Activated CD8-positive, alpha-beta memory T cell treated with anti-CD3 and anti-CD28 coated beads, Interleukin-2, amount 50 U/mL, for 1 hour (primary cell): ENCODE measurements around the gene C4orf50.

Source experiments
- DNase-seq: peaks from one replicate; pipeline ENCODE4 v3.0.0-alpha.2; 2020; ENCODE audit errors: extremely low read depth

The C4orf50 gene

DNA sequence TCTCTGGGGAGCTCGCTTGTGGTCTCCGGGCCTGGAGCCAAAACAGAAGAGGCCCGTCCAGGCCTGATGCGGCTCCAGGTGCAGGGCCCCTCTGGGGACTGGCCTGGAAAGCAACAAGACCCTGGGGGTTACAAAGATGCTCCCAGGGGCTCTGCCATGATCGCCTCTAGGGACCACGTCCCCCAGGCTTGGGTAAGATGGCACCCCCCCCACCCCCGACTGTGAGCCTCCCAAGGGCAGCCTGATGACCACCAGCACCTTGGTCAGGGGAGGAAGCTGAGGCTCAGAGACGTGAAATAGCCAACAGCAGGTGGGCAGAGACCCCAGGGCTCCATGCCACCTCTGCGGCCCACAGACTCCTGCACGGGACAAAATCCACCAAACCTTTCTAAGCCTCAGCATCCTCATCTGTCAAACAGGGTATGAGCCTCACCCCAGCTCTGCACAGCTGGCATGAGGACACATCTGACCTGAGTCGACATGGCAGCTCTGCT, 25.4 kb downstream of the C4orf50 start:
- DNase-seq = no peak

DNA sequence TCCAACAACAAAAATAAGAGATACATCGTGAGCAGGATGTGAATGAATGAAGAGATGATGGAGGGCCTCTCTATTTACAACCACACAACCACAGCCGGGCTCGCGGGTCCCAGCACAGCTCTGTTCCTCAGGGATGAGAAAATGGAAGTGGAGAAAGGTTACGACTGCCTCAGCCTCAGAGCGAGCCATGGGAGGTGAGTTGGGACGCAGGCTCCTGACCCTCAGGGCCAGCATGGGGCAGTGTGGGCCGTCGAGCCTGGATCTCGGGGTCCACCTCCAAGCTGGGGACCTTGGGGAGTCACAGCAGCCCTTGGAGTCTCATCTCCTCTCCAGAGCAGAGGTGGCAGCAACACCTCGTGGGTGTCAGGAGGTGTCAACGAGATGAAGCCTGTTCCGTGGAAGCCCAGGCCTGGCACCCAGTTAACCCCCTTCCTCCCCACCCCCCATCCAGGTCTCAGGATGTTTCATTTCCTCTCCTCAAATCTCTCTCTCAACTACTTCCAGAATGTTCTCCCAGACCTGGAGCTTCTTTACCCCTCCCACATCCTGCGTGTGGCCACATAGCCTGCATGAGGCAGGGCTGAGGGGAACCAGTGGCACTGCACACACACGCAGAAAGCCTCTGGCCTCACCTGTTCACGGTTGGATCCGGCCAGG, 25.9 kb downstream of the C4orf50 start:
- no peak for DNase-seq

DNA sequence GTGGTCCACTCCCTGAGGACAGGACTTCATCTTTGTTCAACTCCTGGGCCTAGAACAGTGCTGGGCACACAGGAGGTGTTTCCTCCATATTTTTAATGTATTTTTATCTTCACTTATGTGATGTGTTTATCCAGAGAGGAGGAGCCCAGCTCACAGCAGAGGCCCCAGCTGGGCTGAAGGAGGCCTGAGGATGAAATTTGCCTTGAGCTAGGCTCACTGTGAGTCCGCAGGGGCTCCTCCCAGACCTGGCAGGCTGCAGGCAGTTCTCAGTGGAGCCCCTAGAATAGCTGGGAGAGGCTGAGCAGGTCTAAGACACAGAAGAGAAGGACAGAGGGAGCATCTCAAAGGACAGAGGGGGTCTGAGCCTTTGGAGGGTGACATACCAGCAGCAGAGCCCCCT, 26.8 kb downstream of the C4orf50 start:
- no peak for DNase-seq

DNA sequence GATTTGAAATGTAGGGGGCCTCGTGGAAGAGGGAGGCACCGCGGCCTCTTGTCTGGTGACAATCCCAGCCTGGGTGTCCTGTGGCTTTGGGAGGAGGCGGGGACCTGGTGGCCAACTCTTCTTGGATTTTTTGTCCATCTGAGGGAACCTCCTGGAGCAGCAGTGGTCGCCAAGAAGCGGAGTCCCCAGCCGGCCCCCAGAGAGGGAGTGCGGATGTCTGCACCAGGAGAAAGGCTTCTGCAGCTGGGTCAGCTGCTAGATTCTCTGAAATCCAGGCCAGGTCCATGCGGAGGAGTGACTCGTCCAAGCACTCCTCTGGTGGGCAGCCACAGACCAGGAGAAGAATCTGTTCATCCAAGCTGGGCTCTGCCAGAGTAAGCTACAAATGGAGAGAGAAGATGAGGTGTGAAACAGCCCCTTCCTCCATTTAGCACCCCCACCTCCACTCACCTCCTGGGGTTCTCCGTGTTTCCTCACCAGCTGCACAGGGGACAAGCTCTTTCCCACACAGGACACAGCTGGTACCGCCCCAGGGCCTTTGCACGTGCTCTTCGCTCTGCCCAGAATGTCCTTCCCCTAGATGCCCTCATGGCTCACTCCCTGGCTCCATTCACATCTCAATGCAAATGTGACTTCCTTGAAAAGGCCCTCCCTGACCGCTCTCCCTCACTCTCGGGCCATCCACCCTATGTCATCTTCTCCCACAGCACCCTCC, 27.6 kb downstream of the C4orf50 start:
- DNase-seq = no peak

DNA sequence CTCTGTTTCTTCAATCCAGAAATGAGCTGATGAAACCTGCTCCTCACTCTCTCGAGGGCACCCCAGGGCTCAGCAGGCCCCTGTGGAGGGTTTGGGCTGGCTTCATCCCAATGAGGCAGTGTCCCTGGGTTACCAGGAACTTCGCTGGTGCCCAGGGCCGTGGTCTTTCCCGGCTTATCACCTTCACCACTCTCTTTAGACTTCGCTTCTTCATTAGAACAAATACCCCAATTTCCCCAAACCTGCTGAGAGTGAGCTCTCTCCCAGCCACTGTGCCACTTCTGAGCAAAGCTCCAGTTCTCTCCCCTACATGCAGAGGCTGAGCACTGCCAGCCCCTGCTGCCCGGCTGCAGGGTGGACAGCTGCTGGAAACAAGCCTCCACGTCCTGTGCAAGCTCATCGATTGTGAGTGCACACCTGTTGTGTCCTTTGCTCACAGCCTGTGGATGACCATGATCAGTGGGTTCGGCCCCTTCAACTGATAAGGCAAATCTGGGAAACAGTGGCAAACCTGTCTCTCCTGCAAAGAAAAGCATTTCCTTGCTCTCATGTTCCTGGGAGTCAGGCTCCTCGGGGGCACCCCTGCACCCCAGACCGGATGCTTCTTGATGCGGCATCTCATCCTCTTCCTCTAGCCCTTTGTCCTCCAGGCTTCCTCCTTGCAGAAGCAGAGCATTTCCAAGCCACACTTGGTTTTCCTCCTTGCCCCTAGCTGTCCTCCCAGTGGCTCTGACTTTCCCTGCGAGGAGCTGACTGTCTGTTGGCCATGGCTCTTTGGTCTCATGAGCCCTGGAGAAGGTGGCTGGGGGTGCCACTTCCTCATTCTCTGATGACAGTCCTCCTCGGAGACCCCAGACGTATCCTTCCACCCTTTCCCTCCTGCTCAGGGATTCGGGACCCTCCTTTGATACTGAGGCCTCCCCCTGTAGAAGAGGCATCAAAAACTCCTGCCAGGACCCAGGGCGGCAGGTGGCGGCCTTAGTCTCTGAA, 28.7 kb downstream of the C4orf50 start:
- no peak for DNase-seq

DNA sequence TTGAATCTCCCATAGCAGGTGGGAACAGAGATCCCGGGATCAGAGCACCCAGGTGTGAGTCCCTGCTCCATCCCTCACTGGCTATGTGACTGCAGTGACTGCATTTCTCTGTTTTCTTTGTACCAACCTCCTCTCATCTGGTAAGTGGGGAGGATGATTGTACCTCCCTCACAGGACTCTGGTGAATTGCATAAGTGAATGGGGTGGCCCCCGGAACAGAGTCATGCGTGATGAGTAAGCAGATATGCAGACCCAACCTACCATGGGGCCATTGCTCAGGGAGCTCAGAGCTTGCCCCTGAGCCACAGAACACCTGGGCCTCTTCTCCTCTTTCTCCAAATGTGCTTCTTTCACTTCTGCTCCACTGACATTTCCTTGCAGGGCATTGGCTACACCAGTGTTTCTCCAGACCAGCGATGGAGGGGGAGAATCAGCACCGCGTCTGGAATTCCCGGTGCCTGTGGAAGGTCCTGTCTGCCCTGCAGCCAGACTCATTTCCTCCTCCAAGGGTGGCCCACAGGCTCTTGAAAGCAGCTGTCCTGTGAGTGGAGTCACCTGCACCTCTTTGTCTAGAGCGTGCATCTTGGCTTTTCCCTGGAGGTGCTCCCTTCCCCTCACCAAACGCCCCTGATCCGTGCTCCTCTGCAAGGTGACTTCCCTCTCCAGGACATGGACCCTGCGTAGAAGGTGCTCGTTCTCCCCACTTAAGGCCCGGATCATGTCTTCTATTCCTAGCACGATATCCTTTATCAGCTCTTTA, 30.0 kb downstream of the C4orf50 start:
- DNase-seq = no peak

DNA sequence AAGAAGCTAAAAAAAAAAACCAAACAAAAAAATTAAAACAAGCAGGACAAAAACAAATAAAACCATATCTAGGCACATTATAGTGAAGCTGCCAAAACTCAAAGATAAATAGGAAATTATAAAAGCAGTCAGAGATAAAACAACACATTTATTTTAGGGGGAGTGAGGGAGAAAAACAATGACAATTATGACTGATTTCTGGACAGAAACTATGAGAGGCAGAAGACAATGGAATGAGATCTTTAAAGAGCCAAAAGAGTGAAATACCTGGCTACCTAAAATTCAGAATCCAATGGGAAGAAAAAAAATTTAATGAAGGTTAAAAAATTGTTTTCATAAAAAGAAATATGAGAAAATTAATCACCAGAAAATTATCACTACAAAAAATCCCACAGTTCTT, 33.4 kb downstream of the C4orf50 start:
- no peak for DNase-seq

DNA sequence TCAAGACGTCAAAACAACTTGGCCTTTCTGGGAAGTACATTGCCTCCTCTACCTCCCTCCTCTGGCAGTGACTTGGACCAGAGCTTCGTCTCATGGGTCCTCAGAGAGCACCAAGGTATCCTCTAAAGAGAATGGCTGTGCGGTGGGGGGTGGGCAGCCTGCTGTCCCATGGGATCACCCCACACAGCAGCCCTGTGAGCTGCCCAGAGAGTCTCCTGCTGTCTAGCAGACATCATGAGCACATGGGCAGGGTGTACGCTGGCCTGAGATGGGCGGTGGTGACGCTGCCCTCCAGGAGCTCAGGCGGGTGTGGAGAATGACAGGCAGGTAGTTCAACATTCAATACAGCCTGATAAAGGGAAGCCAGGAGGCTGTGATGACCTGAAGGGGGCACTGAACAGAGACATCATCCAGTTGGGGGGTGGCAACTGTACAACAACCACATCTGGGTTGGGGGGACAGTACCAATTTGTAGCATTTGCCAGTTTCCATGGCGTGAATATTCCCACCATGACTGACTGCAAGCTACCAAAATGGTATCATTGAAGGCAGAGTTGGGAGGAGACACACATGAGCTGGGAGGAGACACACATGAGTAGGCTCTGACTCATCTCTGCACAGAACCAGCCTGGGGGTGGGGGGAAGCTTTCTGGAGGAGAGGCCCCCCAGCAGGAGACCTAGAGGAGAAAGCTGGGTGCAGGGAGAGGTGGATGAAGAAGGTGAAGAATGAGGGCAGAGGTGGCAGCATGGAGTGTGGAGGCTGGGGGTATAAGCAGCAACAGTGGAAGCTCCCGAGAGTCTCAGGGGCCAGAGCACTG, 35.9 kb downstream of the C4orf50 start:
- no peak for DNase-seq

DNA sequence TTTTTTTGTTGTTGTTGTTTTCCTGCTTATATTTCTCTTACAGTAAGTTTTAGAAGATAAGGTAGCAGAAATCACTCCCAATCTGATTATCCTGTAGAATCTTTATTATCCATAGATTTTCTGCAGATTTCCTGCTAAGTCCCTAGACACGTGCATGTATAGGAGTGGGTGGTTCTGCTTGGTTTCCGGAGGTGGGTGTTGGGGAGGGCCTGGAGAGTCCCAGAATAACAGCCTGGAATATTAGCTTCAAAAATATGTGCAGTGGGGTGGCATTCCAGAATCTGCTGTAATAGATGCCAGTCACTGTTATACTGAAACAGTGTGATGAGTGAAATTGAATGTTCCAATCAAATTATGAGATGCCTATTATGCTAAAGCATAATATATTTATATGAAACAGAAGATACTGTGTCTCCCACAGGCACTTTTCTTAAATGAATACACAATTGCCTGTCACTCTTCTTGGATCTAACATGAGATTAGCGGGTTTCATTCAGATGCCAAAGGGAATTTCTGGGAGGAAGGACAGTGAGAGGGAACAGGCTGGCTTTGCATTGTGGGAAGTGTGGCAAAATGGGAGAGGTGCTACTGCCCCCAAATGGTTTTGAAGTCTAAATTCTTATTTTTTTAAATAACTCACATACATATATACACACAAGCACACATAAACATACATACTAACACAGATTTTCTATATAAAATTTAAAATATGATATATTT, 37.6 kb downstream of the C4orf50 start:
- DNase-seq = no peak

DNA sequence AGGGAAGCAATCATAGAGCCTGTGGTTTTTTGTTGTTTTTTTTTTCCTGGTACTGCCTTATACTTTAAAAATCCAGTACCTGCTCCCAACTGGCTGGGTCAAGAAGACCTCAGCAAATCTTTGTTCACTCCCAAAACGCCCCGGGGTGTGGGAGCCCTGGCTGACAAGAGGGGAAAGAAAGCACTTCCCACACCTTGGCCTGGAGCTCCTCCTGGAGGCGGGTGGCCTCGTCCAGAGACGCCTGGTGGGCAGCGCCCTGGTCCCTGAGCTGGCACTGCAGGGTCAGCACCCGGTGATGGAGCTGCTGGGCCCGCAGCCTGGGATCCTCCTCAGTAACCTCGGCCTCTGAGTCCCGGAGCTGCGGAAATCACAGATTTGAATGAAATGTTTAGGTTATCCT, 38.2 kb downstream of the C4orf50 start:
- no peak for DNase-seq

DNA sequence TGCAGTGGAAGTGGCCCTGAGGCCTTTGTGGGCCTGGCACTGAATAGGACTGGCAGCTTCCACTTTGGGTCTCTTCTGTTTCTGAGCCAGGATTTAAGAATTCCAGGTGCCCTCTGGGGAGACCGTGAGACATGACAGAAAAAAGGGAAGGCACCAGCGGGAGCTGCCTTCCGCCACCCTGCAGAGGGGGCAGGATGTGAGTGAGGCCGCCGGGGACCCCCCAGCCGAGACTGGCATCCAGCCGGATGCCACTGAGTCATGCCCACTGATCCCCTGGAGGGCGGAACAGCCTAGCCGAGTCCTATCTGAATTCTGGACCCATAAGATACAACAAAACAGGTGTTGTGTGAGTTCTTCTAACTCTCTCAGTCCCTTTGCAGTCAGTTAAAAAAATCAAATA, 41.3 kb downstream of the C4orf50 start:
- DNase-seq = no peak

DNA sequence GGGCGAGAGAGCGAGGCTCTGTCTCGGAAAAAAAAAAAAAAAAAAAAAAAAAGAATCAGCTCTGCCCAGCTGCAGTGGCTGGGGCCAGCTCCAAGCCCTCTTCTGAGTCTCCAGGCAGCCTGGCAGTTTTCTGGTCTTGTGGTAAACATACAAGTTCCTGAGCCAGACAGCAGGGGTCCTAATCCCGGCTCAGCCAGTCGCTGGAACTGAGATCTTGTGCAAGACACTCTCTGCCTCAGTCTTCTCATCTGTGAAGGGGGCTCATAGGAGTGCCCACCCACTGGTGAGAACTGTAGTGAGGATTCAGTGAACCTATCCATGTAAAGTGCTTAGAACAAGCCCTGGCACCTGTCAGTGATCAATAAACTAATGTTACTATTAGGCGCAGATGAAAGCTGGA, 41.8 kb downstream of the C4orf50 start:
- no peak for DNase-seq

DNA sequence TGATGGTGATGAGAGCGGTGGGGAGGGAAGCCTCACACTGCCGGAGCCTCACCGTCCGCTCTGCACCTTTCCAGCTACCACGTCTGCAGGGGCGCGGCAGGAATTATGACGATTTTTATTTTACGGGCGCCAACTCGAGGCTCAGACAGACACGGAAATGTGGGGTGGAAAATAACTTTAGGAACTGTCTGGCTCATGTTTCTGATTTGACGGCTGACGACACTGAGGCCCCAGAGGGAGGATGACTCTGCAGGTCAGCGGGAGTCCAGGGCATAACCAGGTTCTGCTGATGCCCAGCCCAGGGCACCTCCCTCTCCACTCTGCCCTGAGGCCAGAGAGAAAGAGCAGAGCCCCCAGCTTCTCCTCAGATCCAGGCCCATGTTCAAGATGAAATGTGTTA, 43.9 kb downstream of the C4orf50 start:
- no peak for DNase-seq

DNA sequence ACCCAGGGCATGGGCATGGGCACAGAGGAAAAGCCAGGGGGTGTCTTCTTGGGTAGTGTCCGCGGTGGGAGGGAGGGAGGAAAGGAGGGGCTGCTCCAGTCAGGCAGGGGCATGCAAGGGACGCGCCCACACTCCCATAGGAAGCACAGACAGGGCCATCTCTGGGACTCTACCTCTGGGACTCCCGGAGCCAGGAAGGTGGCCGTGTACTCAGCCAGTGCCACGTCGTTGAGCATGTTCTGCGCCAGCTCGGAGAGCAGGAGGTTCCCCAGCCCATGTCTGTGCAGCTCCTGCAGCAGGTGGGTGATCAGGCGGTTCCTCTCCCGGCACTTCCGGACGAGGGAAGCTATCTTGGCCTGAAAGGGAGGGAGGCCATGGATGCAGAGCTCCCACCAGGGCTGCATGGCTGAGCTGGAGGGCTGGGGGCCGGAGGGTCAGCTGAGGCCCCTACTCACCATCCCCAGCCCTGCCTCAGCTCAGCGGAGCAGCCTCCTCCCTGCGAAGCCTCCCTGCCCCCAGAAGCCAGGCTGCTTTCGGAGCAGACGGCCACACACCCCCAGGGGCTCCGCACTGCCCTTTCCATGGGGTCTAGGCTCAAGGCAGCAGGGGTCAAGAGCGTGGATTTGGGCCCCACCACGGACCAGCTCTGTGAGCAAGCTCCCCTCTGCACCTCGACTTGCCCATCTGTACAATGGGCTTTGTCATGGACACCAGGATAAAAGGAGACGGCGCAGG, 44.6 kb downstream of the C4orf50 start:
- no peak for DNase-seq

DNA sequence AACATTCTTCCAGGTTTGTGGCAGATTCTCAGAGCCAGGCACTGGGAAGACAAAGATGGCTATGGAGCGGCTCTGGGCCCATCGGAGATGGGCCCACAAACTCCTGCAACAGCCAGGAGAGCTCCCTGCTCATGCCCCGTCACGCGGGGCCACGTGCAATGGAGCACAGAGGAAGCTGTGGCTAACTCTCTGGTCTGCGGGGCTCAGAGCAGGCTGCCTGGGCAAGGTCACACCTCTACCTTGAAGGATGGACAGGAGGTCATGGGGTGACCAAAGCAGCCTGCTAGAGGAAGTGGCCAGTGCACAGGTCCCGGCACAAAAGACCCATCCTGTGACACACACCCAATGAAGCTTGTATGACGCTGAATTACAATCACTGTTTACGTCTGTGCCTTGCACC, 45.2 kb downstream of the C4orf50 start:
- no peak for DNase-seq

DNA sequence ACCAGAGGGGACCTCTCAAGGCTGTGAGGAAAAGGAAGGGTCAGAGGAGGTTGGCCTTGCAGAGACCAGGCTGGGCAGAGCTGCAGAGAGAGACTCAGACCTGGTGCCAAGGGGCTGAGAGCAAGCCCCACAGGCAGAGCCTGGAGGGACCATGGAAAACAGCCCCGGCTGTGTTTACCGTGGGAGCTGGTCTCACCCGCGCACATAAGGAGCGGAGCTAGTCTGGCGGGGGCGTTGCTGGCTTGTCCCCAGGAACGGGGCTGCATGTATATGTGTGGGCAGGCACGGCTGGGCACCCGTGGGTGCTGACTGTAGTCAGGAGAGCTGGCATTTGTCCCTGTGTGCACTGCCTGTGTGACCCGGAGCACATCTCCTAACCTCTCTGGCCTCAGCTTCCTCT, 45.7 kb downstream of the C4orf50 start:
- no peak for DNase-seq

DNA sequence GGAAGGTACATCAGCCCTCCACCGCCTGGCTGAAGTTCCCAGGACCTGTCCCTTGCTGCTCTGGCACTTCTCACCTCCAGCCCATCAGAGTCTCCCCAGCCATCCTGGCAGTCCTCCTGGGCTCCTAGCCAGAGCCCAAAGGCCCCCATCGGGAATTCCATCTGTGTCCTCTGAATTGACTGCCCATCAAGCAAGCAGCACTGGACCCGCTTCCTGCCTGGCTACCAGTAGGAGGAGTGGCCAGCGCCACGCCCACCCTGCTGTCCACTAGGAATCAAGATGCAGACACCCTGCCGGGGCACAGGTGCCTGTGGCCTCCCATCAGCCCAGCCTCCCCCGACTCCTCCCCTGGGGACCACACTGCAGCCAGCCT, 47.2 kb downstream of the C4orf50 start:
- DNase-seq = no peak

DNA sequence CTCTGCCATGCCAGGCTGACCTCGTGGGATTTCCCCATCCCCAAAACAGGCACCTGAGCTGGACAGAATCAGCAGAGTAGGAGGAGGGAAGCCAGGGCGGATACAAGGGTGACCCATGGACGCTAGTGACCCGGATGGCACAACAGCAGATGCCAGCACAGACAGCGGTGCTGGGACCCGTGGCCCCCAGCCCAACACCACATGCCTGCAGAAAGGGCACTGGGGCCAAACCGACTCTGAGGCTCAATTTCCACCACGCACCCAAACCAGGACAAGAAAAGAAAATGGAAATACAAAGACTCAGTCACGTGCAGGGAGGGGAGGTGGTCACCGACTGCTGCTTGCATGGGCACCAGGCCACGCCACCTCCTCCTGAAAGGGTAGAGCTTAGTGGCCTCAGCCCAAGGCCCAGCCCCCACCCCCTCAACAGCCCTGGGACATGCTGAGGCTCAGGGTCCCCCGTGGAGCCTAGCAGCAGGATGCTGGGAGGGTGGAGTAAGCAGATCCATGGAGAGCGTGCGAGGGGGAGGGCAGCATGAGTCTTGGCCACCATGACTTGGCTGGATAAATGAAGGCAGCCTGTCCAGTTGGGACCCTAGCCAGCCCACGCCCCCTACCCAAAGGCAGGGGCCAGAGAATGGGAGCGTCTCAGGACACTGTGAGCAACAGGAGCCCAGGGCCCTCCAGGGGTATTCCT, 47.7 kb downstream of the C4orf50 start:
- no peak for DNase-seq

DNA sequence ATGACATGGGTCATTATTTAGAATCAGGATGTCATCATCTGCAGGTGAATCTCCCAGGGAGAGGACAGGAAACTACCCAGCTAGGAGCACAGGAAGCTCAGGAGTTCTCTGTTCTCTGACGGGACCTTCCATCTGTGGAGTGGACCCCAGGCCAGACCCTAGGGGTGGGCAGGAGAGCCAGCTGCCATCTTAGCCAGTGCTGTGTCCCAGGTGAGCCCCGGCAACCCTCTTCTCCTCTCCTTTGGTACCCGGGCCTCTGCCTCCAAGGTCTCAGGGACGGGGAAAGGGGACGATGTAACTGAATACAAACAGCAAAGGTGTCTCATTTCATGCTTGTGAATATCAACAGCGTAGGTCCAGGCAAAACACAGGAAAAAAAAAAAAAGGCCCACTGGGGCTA, 48.5 kb downstream of the C4orf50 start:
- DNase-seq = no peak
